ENCODE data around the gene TNFAIP8. TPM values are rescaled to one million over a fixed set of nuclear protein-coding genes. Genes with fewer than 3 reads are reported as not detected.

The TNFAIP8 gene
- total RNA-seq, 1 experiment from 2014 or later = 24.1 TPM

- ChIA-PET POLR2A (no interaction called here), CTCF (no interaction called here)
- TF ChIP-seq GTF2I (CRISPR knock-in tag; conservative IDR thresholded peaks at IDR 0.05) (no peak), ZNF263 (CRISPR knock-in tag; IDR thresholded peaks at IDR 0.05; ENCODE audit: low read depth) (no peak), ZNF396 (CRISPR knock-in tag; IDR thresholded peaks at IDR 0.05; ENCODE audit: borderline replicate concordance) (no peak), KAT7 (CRISPR knock-in tag; IDR thresholded peaks at IDR 0.05; ENCODE audit: borderline replicate concordance) (no peak), ZNF281 (CRISPR knock-in tag; IDR thresholded peaks at IDR 0.05) (no peak), ATF6 (CRISPR knock-in tag; IDR thresholded peaks at IDR 0.05) (no peak), MXD4 (CRISPR knock-in tag; IDR thresholded peaks at IDR 0.05; ENCODE audit: borderline replicate concordance) (no peak), GABPB1 (CRISPR knock-in tag; IDR thresholded peaks at IDR 0.05) (no peak), CTCF (IDR thresholded peaks at IDR 0.05) (no peak), SMAD4 (CRISPR knock-in tag; IDR thresholded peaks at IDR 0.05) (no peak), FOXP1 (CRISPR knock-in tag; IDR thresholded peaks at IDR 0.05; ENCODE audit: borderline replicate concordance) (no peak), ZNF232 (CRISPR knock-in tag; IDR thresholded peaks at IDR 0.05) (no peak), ELF4 (CRISPR knock-in tag; IDR thresholded peaks at IDR 0.05; ENCODE audit: low read depth) (no peak), STAT6 (CRISPR knock-in tag; conservative IDR thresholded peaks at IDR 0.05; ENCODE audit: low read depth) (no peak), JAZF1 (CRISPR knock-in tag; IDR thresholded peaks at IDR 0.05) (no peak), TP53 (CRISPR knock-in tag; IDR thresholded peaks at IDR 0.05) (no peak), E2F4 (CRISPR knock-in tag; IDR thresholded peaks at IDR 0.05; ENCODE audit: borderline replicate concordance, low read depth) (no peak), ZNF219 (CRISPR knock-in tag; IDR thresholded peaks at IDR 0.05; ENCODE audit: borderline replicate concordance) (no peak), RORB (CRISPR knock-in tag; IDR thresholded peaks at IDR 0.05) (no peak), NFATC4 (CRISPR knock-in tag; IDR thresholded peaks at IDR 0.05) (no peak)
- H3K27ac Mint-ChIP-seq = no peak overlapping the region
- H3K9me3 Mint-ChIP-seq = no peaks in the 10 kb centered on the region
- no peaks in the 10 kb centered on the region for H3K27me3 Mint-ChIP-seq (ENCODE audit: low read depth)
- no peak for ATAC-seq
- H3K4me1 Mint-ChIP-seq = peaks cover 26% of the 10 kb centered on the region
- DNase-seq (ENCODE audit: low spot score) = no peak
- H3K36me3 Mint-ChIP-seq = no peaks in the 10 kb centered on the region
- H3K4me3 Mint-ChIP-seq = no peak overlapping the region
Measured at GRCh38 chr5:119316906-119317305, 38.9 kb upstream of the TNFAIP8 start.

All from WTC11 (cell line).